Measurements from ENCODE around the gene DCAF12.

Gene DCAF12

DNA sequence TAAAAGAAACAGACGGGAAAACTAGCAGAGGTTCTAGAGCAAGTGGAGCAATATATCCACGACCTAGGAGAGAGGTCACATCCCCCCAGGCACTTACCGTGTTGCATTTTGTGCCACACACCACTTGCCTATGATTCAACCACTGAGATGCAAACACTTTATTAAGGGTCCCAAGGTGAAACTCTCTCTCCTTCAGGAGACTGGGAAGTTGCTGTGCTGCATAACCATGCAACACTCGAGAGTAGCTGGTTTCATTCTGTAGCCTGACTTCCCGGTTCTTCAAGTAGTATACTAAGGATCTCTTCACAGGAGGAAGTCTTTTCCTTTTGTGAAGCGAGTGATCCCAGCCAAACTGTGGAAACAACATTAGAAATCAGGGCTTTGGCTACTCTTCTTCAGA is 1.6 kb downstream of the DCAF12 start:
- FAIRE-seq, result no peak

GRCh38 chr9:34124099-34124498 is 2.4 kb downstream of the DCAF12 start:
- FAIRE-seq, result no peak

DNA sequence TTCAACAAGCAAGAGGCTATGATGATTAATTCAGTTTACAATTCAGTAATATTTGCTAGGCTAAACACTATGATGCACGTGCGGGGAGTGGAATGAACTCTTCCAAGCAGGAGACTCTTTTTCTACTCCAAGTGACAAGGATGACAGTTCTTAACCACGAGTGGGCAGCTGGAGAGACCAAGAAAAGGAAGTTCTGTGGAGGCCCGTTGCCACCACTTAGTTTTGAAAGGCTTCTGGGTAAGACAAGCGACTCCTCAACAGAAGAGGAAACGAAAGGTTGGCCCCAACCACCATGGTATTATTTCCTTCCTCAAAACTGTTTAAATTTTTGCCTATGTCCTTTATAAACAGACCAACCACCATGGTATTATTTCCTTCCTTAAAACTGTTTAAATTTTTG is 2.8 kb downstream of the DCAF12 start:
- no peak for FAIRE-seq

DNA sequence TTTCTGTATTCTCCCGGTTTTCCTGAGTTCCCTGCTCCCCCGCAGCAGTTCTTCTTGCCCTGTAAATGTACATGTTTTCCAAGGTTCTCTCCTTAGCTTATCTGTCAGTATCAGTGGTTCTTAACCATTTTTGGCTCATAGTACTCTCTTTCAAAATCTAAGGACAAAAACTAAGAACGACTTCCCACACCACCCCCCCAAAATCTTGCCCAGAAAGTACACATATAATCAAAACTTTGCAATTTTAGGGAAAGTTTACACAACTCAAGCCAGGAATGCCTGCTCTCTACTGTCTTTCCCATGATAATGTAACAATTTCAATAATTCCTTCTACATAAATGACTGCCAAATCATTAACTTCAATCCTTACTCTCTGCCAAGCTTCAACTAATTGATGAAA is 4.5 kb downstream of the DCAF12 start:
- FAIRE-seq, result no peak

DNA sequence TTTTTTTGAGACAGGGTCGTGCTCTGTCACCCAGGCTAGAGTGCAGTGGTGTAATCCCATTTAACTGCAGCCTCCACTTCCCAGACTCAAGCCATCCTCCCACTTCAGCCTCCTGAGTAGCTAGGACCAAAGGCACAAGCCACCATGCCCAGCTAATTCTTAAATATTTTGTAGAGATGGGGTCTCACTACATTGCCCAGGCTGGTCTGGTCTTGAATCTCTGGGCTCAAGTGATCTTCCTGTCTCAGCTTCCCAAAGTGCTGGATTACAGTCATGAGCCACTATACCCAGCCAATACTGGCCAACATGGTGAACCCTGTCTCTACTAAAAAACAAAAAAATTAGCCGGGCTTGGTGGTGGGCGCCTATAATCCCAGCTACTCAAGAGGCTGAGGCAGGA is 6.8 kb downstream of the DCAF12 start:
- no peak for FAIRE-seq

DNA sequence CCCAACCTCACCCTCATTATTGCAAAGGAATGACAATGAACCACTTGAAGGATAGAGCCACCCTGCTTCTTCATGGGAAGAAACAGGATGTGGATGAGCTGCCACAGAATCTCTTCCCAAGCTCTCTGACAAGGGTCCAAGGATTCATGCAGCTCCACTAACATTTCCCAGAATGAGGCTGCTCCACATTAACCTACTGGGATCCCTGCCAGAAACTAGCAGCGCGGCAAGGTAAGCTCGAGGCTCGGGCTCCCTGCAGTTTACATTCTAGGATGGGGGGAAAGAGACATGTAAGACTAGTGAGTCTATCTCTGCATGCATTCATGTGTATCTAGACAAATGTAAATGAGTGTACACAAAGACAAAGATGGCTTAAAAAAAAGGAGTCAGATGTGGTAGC is 12.1 kb downstream of the DCAF12 start:
- no peak for FAIRE-seq

GRCh38 chr9:34106110-34106509 is 20.4 kb downstream of the DCAF12 start:
- FAIRE-seq, result no peak

GRCh38 chr9:34102796-34103195 is 23.7 kb downstream of the DCAF12 start:
- no peak for FAIRE-seq

DNA sequence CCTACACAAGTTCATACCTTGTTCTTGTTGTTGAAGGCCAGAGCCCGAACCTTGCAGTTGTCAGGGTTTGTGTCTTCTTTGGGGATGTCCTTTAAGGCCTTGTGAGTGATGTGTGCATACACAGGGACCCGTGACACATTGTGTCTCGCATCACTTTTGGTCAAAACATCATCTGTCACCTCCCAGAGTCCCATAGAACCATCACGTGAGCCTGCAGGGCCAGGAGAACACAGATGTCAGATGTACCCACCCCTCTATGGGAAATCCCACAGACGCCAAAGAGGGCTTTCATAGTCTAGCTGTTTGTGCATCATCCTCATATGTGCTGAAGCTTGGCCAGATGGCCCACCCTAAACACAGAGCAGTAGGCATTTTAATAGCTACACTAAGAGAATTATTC is 28.2 kb downstream of the DCAF12 start:
- no peak for FAIRE-seq

GRCh38 chr9:34097865-34098264 is 28.6 kb downstream of the DCAF12 start:
- no peak for FAIRE-seq

DNA sequence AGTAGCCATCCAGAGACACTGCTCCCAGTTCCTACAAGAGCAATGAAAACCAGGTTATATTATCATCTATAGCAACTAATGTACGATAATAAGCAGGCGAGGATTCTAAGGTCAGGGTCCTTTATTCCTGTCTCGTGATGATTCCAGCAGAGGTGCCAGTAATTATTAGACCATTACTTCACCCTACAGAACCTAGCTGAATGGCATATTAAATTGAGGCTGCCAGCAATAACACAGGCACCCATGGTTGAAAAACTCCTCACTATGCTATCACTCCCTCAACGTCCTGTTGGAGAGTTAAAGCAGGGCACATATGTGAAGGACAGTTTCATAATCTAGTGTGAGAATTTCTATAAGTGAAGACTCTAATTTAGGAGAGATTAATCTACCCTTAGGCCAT is 29.7 kb downstream of the DCAF12 start:
- FAIRE-seq, result no peak

- no peak for FAIRE-seq
Measured at GRCh38 chr9:34093578-34093977, 32.9 kb downstream of the DCAF12 start.

GRCh38 chr9:34089311-34089710 is 37.2 kb downstream of the DCAF12 start:
- no peak for FAIRE-seq

GRCh38 chr9:34087370-34087769 is 39.1 kb downstream of the DCAF12 start:
- FAIRE-seq, result no peak

DNA sequence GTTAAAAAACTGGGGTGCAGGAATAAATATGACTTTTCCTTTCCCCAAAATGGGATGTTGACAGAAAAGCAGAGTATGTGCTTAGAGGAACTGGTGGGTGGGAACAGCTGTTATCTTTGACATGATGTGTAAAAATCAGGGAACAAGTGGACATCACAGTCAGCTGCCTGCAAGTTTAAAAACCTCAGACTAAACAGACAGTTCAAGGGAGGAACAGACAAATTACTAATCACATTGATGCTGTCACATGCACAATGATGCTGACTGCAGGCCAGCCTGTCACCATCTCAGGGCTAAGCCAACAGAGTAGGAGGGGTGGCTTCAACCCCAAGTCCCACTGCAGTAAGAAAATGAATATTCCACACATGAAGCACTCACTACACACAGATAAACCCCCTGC is 39.6 kb downstream of the DCAF12 start:
- no peak for FAIRE-seq

GRCh38 chr9:34085581-34086500 is 40.7 kb downstream of the DCAF12 start:
- no peak for FAIRE-seq

DNA sequence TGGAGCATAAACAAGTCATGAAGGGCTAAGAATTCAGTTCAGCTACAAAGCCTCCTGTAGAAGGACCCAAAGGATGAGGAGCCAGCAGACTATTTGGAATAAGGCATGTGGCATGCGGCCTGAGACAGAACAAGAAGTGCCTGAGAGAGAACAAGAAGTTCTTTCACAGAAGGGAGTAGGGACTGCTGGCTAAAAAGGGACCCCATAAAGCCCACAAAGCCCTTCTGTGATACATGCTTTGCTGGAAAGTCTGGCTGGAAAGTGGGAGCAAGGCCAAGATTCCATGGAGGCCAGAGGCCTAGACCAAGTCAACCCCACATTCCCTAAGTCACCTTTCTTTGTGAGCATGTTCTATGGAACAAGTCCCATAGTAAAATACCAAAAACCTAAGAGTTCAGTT is 41.9 kb downstream of the DCAF12 start:
- no peak for FAIRE-seq

GRCh38 chr9:34079181-34079580 is 47.3 kb downstream of the DCAF12 start:
- FAIRE-seq, result no peak

DNA sequence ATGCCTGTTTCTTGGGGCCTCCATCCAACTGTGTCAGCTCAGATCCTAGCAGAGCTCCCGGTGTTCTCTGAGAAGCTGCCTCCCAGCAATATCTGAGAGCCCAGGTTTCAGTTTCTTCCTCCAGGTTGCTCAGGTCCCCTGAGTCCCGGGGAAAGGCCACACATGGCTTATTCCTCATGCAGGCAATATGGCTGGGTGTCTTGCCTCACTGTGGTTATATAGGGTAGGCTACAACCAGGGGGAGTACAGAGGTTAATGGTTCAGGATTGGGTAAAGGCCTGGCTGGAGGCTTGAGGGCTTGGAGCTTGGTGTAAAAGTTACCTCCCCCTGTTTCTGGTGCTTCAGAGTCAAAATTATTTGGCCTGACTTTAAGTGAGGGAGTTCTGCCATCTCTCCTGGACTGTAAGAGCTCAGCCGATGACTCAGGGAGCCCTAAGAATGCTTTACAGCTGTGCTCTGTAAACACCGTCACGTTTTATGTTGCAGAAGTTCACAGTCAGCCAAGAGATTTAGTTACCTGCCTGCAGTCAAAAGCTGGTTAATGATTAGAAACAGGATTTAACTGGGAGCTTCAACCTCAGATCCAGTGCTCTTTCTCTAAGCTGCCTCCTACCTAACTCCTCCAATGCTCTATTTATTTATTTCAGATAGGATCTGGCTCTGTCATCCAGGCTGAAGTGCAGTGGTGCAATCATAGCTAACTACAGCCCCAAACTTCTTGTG is 53.5 kb downstream of the DCAF12 start:
- no peak for FAIRE-seq

GRCh38 chr9:34072410-34072809 is 54.1 kb downstream of the DCAF12 start:
- no peak for FAIRE-seq

DNA sequence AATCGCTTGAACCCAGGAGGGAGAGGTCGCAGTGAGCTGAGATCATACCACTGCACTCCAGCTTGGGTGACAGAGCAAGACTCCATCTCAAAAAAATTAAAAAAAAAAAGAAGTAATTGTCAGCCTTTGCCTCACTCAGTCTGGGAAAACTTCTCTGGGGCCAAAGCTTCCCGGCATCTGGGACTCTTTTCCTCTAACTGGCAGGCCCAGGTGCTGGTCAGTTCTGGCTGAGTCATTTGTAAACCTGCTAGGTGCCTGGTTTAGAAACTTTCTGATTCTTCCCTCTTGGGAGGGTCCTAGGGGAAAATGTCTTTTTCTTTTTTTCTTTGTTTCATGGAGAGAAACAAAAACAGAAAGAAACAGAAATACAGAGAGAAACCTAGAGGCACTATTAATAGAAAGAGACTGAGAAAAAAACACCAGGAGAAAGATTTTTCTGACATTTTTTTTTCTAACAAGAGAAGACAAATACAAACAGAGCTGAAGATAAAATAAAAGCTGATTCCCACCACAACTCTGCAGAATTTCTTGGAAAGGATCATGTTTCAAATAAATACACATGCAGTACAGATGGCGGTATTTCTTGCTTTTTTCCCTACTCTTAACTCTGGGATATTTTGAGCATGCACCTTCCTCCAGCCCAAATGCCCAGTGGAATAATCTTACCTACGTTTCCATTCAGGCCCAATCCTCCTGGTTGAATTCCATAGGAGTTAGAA is 55.7 kb downstream of the DCAF12 start:
- FAIRE-seq, result no peak

GRCh38 chr9:34069831-34070230 is 56.7 kb downstream of the DCAF12 start:
- FAIRE-seq, result no peak

DNA sequence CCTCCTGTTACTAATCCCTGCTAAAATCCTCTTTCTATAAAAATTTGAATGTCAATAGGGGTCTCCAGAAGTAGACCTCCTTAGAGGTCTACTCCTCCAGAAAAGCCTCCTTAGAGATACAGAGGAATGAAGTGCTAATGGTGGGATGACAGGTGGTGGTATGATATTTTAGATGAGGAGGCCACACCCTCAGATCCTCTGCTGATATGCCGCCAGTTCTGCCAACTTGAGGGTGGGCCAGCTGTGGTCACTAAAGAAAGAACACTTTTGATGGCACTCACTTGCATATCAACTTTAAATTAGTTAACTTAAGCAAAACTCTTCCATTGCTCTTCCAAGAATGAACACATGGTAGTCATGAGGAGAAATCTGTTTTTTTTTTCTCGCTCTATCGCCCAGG is 61.0 kb downstream of the DCAF12 start:
- no peak for FAIRE-seq

DNA sequence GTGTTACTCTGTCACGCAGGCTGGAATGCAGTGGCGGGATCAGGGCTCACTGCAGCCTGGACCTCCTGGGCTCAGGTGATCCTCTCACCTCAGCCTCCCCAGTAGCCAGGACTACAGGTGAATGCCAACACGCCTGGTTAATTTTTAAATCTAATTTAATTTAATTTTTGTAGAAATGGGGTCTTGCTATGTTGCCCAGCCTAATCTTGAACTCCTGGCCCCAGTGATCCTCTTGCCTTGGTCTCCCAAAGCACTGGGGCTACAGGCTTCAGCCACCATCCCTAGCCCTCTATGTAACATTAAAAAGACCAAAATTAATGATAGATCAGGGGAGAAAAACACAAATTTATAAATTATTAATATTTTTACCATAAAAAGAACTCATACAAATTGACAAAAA is 66.5 kb downstream of the DCAF12 start:
- no peak for FAIRE-seq

Data from colon (tissue), 2 donors.